Measurements from ENCODE around the gene VSIR.

Gene VSIR

GRCh38 chr10:71773221-71773971 is at the start of gene VSIR:
VSIR (minus strand) TSS chr10:71773520; CDS start chr10:71773439, 81 bp downstream.
- peak; percentile 89 to 96 for DNase-seq (ENCODE audit: low read depth in 2 of 2)

GRCh38 chr10:71821909-71822763 is 48.8 kb upstream of the VSIR start:
- no peak for DNase-seq (ENCODE audit: low read depth in 2 of 2)

- no peak for DNase-seq (ENCODE audit: low read depth in 2 of 2)
Measured at GRCh38 chr10:71820966-71821365, 47.6 kb upstream of the VSIR start.

GRCh38 chr10:71819985-71820384 is 46.7 kb upstream of the VSIR start:
- no peak for DNase-seq (ENCODE audit: low read depth in 2 of 2)

GRCh38 chr10:71819441-71819861 is 46.1 kb upstream of the VSIR start:
- no peak for DNase-seq (ENCODE audit: low read depth in 2 of 2)

GRCh38 chr10:71818674-71819260 is 45.4 kb upstream of the VSIR start:
- no peak for DNase-seq (ENCODE audit: low read depth in 2 of 2)

GRCh38 chr10:71817831-71818655 is 44.7 kb upstream of the VSIR start:
- DNase-seq (ENCODE audit: low read depth in 2 of 2): no peak

- no peak for DNase-seq (ENCODE audit: low read depth in 2 of 2)
Measured at GRCh38 chr10:71816936-71817618, 43.8 kb upstream of the VSIR start.

- DNase-seq (ENCODE audit: low read depth in 2 of 2): no peak
Measured at GRCh38 chr10:71816421-71816851, 43.1 kb upstream of the VSIR start.

GRCh38 chr10:71815515-71816130 is 42.3 kb upstream of the VSIR start:
- no peak for DNase-seq (ENCODE audit: low read depth in 2 of 2)

- DNase-seq (ENCODE audit: low read depth in 2 of 2): no peak
Measured at GRCh38 chr10:71814922-71815411, 41.6 kb upstream of the VSIR start.

- no peak for DNase-seq (ENCODE audit: low read depth in 2 of 2)
Measured at GRCh38 chr10:71812913-71813590, 39.7 kb upstream of the VSIR start.

- peak; percentile 52 to 69 for DNase-seq (ENCODE audit: low read depth in 2 of 2)
Measured at GRCh38 chr10:71812016-71812912, 38.9 kb upstream of the VSIR start.

GRCh38 chr10:71811351-71811750 is 38.0 kb upstream of the VSIR start:
- no peak for DNase-seq (ENCODE audit: low read depth in 2 of 2)

GRCh38 chr10:71810048-71810750 is 36.9 kb upstream of the VSIR start:
- DNase-seq (ENCODE audit: low read depth in 2 of 2): no peak

GRCh38 chr10:71809628-71810027 is 36.3 kb upstream of the VSIR start:
- DNase-seq (ENCODE audit: low read depth in 2 of 2): no peak

- no peak for DNase-seq (ENCODE audit: low read depth in 2 of 2)
Measured at GRCh38 chr10:71807557-71808510, 34.5 kb upstream of the VSIR start.
